Liver (tissue), 9 donors: ENCODE results near the gene UTP25. TPM values are rescaled to one million over a fixed set of nuclear protein-coding genes. Genes with fewer than 3 reads are reported as not detected.

ENCODE experiments used
- DNase-seq: peaks from one replicate; pipeline ENCODE4 v3.0.0-alpha.2; 2017; ENCODE audit warnings: low spot score
- H3K27ac ChIP-seq, 2 donors: one replicate each; pipeline ENCODE4 v1.7.0; 2013; ENCODE audit warnings: inconsistent platforms in 2 of 2, low read length in 2 of 2, control low read depth in 1 of 2, low read depth in 1 of 2, mild to moderate bottlenecking in 1 of 2
- H3K27me3 ChIP-seq, 4 donors: one replicate each; pipeline versions ENCODE4 v1.6.1 to v1.7.0; 2013; ENCODE audit warnings: low read length in 3 of 4, inconsistent platforms in 1 of 4, mild to moderate bottlenecking in 1 of 4, moderate library complexity in 1 of 4; ENCODE audit not compliant: control insufficient read depth in 4 of 4, insufficient read depth in 4 of 4
- H3K36me3 ChIP-seq, 4 donors: one replicate each; pipeline versions ENCODE4 v1.6.1 to v1.7.0; 2013; ENCODE audit warnings: low read length in 3 of 4, mild to moderate bottlenecking in 3 of 4, low read depth in 1 of 4, moderate library complexity in 1 of 4; ENCODE audit not compliant: control insufficient read depth in 4 of 4, insufficient read depth in 3 of 4
- H3K4me1 ChIP-seq, 4 donors: one replicate each; pipeline versions ENCODE4 v1.6.1 to v1.7.0; 2013; ENCODE audit warnings: low read length in 3 of 4, mild to moderate bottlenecking in 3 of 4, moderate library complexity in 1 of 4; ENCODE audit not compliant: control insufficient read depth in 4 of 4, insufficient read depth in 4 of 4
- H3K4me3 ChIP-seq, 3 donors: one replicate each; pipeline versions ENCODE4 v1.6.1 to v1.7.0; 2013; ENCODE audit warnings: low read length in 3 of 3, control low read depth in 1 of 3, low read depth in 1 of 3, mild to moderate bottlenecking in 1 of 3
- H3K9ac ChIP-seq, 2 donors: one replicate each; pipeline ENCODE4 v1.7.0; 2013; ENCODE audit warnings: low read length in 2 of 2, mild to moderate bottlenecking in 2 of 2, moderate library complexity in 2 of 2, control low read depth in 1 of 2, low read depth in 1 of 2
- H3K9me3 ChIP-seq, 4 donors: one replicate each; pipeline versions ENCODE4 v1.6.1 to v1.7.0; 2013; ENCODE audit warnings: low read length in 3 of 4; ENCODE audit not compliant: control insufficient read depth in 4 of 4
- ATF3 ChIP-seq: IDR thresholded peaks from 2 replicates; pipeline ENCODE4 v1.6.1; 2016; ENCODE audit warnings: antibody characterized with exemption
- EGR1 ChIP-seq, 2 donors: IDR thresholded peaks; 2 replicates each; pipeline ENCODE4 v1.6.1; 2016 to 2018; ENCODE audit warnings: antibody characterized with exemption in 2 of 2, low read depth in 2 of 2
- FOXA1 ChIP-seq: IDR thresholded peaks from 2 replicates; pipeline ENCODE4 v1.6.1; 2016; ENCODE audit warnings: antibody characterized with exemption
- GABPA ChIP-seq, 2 donors: IDR thresholded peaks in 1 of 2; conservative IDR thresholded peaks in 1 of 2; 2 replicates each; pipeline ENCODE4 v1.6.1; 2016; ENCODE audit warnings: antibody characterized with exemption in 2 of 2, mild to moderate bottlenecking in 1 of 2, moderate library complexity in 1 of 2
- HNF4A ChIP-seq, 2 donors: conservative IDR thresholded peaks; 2 replicates each; pipeline ENCODE4 v1.6.1; 2016; ENCODE audit warnings: antibody characterized with exemption in 2 of 2, mild to moderate bottlenecking in 2 of 2
- JUND ChIP-seq, 2 donors: IDR thresholded peaks; 2 replicates each; pipeline ENCODE4 v1.6.1; 2016; ENCODE audit warnings: antibody characterized with exemption in 2 of 2
- NR2F2 ChIP-seq: IDR thresholded peaks from 2 replicates; pipeline ENCODE4 v1.6.1; 2016; ENCODE audit warnings: antibody characterized with exemption
- RAD21 ChIP-seq, 2 donors: IDR thresholded peaks; 2 replicates each; pipeline ENCODE4 v1.6.1; 2016; ENCODE audit warnings: antibody characterized with exemption in 2 of 2, mild to moderate bottlenecking in 2 of 2
- RXRA ChIP-seq, 2 donors: IDR thresholded peaks; 2 replicates each; pipeline ENCODE4 v1.6.1; 2017 to 2018; ENCODE audit warnings: antibody characterized with exemption in 2 of 2, mild to moderate bottlenecking in 1 of 2
- SP1 ChIP-seq: IDR thresholded peaks from 2 replicates; pipeline ENCODE4 v1.6.1; 2018; ENCODE audit warnings: antibody characterized with exemption, mild to moderate bottlenecking
- TAF1 ChIP-seq: conservative IDR thresholded peaks from 2 replicates; pipeline ENCODE4 v1.6.1; 2016; ENCODE audit warnings: antibody characterized with exemption, mild to moderate bottlenecking
- YY1 ChIP-seq: IDR thresholded peaks from 2 replicates; pipeline ENCODE4 v1.6.1; 2016; ENCODE audit warnings: antibody characterized with exemption, mild to moderate bottlenecking
- ZBTB33 ChIP-seq: IDR thresholded peaks from 2 replicates; pipeline ENCODE4 v1.6.1; 2016; ENCODE audit warnings: antibody characterized with exemption
- WGBS: extraction: QIAGEN DNeasy Blood & Tissue Kit; methylation state at CpG from one replicate; pipeline ENCODE4 v1.1.7; 2013; 5-methylcytosine and 5-hydroxymethylcytosine counted together
- polyA plus RNA-seq, 2 donors: library from polyadenylated mRNA; stranded (reverse) in 1 of 2; unstranded in 1 of 2; fragments of 200-250 nt in 1 of 2; fragments of >200 nt in 1 of 2; fragmentation: Nextera tagmentation in 1 of 2; extraction: Ambion mirVana in 1 of 2; gene quantifications; one replicate each; pipeline versions ENCODE4 v1.2.1 to v1.2.3, GENCODE V29; 2013 to 2015
- total RNA-seq, 2 donors: library from RNA; depleted of rRNA; stranded (reverse); fragments of >200 nt; gene quantifications; one replicate each; pipeline ENCODE4 v1.2.3, GENCODE V29; 2014
- TF ChIP-seq, protein P1 (sequence below): IDR thresholded peaks from 2 replicates; pipeline ENCODE4 v1.6.1; 2016; ENCODE audit warnings: antibody characterized with exemption, mild to moderate bottlenecking
- TF ChIP-seq, protein P2 (sequence below): fragments of 150-350 bp; IDR thresholded peaks from 2 replicates; pipeline ENCODE4 v1.5.1; 2017; ENCODE audit warnings: improper control_type of control experiment, low read depth, low read length; ENCODE audit not compliant: missing input control
- TF ChIP-seq, protein P3 (sequence below): IDR thresholded peaks from 2 replicates; pipeline ENCODE4 v1.6.1; 2016; ENCODE audit warnings: antibody characterized with exemption
- donor health status: healthy.
- donor health status: healthy.
- donor health status: healthy.
- donor health status: healthy.
- donor health status: healthy.

UTP25 gene
- total and polyA plus RNA-seq, 4 donors: 2.4 to 7.7 (median 3.0) TPM

DNA sequence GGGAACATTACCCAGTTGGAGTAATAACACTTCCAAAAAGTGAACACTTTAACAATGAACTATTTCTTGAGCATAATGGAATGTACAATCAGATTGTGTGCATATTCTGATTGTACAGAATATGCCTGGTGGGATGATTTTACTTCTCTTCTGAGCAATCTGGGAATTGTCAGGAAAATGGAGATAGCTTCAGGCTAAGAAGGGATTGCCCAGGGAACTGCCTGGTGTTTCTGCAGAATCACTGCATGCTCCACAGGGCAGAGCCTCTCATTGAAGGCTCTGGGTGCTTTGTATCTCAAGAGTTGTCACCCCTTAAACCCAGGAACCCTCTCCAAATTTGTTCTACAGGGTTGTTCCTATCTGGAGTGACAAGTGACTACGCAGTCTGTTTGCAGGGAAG, 51.2 kb downstream of the UTP25 start:
- DNase-seq: no peak
- Histone ChIP-seq H3K27me3 (peaks cover 0 to 5% (median 0%) of the 10 kb centered on the region in 4 donors), H3K36me3 (no peaks in the 10 kb centered on the region), H3K4me1 (no peaks in the 10 kb centered on the region), H3K27ac (no peak overlapping the region), H3K4me3 (no peak overlapping the region), H3K9ac (no peak overlapping the region), H3K9me3 (no peaks in the 10 kb centered on the region)
- WGBS: 85% methylated on average over 1 of the region's 1 CpG
- no peak for TF ChIP-seq GABPA (IDR thresholded peaks at IDR 0.05 in 1 of 2, conservative IDR thresholded peaks at IDR 0.05 in 1 of 2)
- TF ChIP-seq EGR1 (IDR thresholded peaks at IDR 0.05; ENCODE audit: low read depth in 2 of 2): no peak
- no peak for TF ChIP-seq JUND (IDR thresholded peaks at IDR 0.05)
- TF ChIP-seq SP1: no peak
- TF ChIP-seq HNF4A (conservative IDR thresholded peaks at IDR 0.05): no peak
- TF ChIP-seq ATF3: no peak
- no peak for TF ChIP-seq FOXA1

- no peaks in the 10 kb centered on the region for H3K4me1 ChIP-seq
- peaks cover 0 to 5% (median under 1%) of the 10 kb centered on the region in 4 donors for H3K27me3 ChIP-seq
- 67% methylated on average over 12 of the region's 12 CpGs for WGBS
- no peak overlapping the region for H3K9ac ChIP-seq
- H3K9me3 ChIP-seq: no peaks in the 10 kb centered on the region
- no peak for DNase-seq
- no peak for TF ChIP-seq FOXA1
- TF ChIP-seq ZBTB33: no peak
- no peak for TF ChIP-seq ATF3
- TF ChIP-seq, protein P1, sequence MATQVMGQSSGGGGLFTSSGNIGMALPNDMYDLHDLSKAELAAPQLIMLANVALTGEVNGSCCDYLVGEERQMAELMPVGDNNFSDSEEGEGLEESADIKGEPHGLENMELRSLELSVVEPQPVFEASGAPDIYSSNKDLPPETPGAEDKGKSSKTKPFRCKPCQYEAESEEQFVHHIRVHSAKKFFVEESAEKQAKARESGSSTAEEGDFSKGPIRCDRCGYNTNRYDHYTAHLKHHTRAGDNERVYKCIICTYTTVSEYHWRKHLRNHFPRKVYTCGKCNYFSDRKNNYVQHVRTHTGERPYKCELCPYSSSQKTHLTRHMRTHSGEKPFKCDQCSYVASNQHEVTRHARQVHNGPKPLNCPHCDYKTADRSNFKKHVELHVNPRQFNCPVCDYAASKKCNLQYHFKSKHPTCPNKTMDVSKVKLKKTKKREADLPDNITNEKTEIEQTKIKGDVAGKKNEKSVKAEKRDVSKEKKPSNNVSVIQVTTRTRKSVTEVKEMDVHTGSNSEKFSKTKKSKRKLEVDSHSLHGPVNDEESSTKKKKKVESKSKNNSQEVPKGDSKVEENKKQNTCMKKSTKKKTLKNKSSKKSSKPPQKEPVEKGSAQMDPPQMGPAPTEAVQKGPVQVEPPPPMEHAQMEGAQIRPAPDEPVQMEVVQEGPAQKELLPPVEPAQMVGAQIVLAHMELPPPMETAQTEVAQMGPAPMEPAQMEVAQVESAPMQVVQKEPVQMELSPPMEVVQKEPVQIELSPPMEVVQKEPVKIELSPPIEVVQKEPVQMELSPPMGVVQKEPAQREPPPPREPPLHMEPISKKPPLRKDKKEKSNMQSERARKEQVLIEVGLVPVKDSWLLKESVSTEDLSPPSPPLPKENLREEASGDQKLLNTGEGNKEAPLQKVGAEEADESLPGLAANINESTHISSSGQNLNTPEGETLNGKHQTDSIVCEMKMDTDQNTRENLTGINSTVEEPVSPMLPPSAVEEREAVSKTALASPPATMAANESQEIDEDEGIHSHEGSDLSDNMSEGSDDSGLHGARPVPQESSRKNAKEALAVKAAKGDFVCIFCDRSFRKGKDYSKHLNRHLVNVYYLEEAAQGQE: no peak
- TF ChIP-seq, protein P2, sequence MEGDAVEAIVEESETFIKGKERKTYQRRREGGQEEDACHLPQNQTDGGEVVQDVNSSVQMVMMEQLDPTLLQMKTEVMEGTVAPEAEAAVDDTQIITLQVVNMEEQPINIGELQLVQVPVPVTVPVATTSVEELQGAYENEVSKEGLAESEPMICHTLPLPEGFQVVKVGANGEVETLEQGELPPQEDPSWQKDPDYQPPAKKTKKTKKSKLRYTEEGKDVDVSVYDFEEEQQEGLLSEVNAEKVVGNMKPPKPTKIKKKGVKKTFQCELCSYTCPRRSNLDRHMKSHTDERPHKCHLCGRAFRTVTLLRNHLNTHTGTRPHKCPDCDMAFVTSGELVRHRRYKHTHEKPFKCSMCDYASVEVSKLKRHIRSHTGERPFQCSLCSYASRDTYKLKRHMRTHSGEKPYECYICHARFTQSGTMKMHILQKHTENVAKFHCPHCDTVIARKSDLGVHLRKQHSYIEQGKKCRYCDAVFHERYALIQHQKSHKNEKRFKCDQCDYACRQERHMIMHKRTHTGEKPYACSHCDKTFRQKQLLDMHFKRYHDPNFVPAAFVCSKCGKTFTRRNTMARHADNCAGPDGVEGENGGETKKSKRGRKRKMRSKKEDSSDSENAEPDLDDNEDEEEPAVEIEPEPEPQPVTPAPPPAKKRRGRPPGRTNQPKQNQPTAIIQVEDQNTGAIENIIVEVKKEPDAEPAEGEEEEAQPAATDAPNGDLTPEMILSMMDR: no peak
- no peak for TF ChIP-seq NR2F2
- TF ChIP-seq TAF1: no peak
- TF ChIP-seq SP1: no peak
- no peak for TF ChIP-seq JUND (IDR thresholded peaks at IDR 0.05)
- no peak for TF ChIP-seq RXRA (IDR thresholded peaks at IDR 0.05)
- no peak for TF ChIP-seq YY1
- TF ChIP-seq GABPA (IDR thresholded peaks at IDR 0.05 in 1 of 2, conservative IDR thresholded peaks at IDR 0.05 in 1 of 2): no peak
- TF ChIP-seq RAD21 (IDR thresholded peaks at IDR 0.05): no peak
- TF ChIP-seq, protein P3, sequence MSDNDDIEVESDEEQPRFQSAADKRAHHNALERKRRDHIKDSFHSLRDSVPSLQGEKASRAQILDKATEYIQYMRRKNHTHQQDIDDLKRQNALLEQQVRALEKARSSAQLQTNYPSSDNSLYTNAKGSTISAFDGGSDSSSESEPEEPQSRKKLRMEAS: no peak
- no peak overlapping the region for H3K27ac ChIP-seq
- H3K36me3 ChIP-seq: no peaks in the 10 kb centered on the region
- H3K4me3 ChIP-seq: no peak overlapping the region
Observed at GRCh38 chr1:209879539-209879938, 51.8 kb downstream of the UTP25 start.
